Pericardium fibroblast (primary cell): ENCODE results near the gene NRL. TPM values are rescaled to one million over a fixed set of nuclear protein-coding genes. Genes with fewer than 3 reads are reported as not detected.

Experiments
- total RNA-seq: library from RNA; depleted of rRNA; stranded (reverse); fragments of >200 nt; gene quantifications from 2 replicates; pipeline ENCODE4 v1.2.3, GENCODE V29; 2015

The NRL gene
- total RNA-seq: 0.12 and 3.7 TPM in 2 replicates

GRCh38 chr14:24114532-24115421 is at the start of gene NRL, which contains the start of gene DCAF11:
TSS of gene NRL (minus strand) at chr14:24114949. CDS start at chr14:24082848, 32,101 bp downstream.
TSS of gene DCAF11 (plus strand) at chr14:24114777. CDS start at chr14:24115595, 818 bp downstream.

DNA sequence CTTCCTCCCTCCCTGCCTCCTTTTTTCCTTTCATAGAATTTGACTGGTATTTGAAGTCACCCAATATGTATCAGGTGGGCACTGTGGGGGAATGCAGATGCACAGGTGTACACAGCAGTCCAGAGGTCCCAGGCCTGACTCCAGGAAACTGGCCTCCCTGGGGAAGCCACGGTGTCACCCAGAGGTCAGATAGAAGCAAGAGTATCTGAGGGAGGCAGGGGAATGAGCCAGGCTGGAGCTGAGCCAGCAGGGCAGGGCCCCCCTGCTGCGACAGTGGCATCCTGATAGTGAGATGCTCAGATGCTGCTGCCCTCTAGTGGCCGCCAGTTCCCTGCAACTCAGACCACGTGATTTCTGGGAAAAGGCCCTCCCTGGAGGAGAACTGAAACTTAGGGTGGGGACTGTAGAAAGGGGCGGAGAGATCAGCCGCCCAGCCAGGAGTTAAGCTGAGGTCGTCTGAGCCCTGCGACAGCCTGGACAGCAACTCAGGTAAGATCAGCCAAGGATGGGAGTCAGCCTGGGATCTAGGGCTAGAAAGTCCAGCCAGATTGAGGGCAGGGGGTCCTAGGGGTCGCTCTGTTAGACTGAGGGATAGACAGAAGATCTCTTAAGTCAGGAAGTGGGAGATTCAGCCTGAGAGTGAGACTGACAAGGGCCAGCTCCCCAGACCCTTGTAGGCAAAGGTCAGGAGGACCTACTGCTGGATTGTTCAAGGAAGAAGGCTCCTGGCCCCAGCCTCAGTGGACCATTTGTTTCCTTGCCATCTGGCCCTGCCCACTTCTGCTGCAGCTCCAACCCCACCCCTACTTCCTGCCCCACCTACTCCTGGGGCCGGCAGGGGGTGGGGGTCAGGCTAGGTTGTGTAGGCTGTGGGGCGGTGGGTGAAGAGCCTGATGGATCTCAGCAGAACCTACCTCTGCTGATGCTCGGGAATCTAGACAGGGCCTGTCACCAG is 46.4 kb upstream of the NRL start, which contains the start of gene IRF9:
Gene IRF9 (plus strand): TSS at position 416 of the 955 bp plus-strand sequence. CDS start 880 bp downstream, outside the sequence.

GRCh38 chr14:24146978-24147760 is 32.4 kb upstream of the NRL start, which contains the start of gene RNF31:
TSS of gene RNF31 (plus strand) at chr14:24147498. CDS start at chr14:24147699, 201 bp downstream.

DNA sequence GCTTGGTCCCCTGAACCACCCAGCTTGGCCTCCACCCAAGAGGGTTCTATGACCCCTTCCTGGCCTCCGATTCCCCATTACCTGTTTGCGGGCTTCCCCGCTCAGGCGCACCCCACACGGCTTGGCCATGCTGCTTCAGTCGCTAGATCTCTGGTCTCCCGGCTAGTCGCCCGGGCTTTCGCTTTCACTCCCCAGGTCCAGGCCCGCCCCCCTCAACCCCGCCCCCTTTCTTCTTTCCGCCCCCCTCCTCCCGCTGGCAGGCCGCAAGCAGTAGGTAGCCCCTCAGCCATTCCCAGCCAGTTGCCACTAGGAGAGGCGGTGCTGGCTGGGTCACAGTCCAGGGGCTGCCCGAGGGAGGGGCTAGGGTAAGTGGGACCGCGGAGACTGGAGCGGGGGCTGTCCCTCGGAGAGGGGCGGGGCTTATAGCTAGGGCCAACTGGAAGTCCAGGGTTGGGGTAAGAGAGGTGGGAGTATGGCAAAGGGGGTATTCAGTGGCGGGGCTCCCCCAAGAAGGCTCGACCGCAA is 31.8 kb upstream of the NRL start, which contains the start of gene PSME2:
Gene PSME2 (minus strand): TSS at position 158 of the 525 bp plus-strand sequence. CDS start 29 bp downstream, at position 129.

DNA sequence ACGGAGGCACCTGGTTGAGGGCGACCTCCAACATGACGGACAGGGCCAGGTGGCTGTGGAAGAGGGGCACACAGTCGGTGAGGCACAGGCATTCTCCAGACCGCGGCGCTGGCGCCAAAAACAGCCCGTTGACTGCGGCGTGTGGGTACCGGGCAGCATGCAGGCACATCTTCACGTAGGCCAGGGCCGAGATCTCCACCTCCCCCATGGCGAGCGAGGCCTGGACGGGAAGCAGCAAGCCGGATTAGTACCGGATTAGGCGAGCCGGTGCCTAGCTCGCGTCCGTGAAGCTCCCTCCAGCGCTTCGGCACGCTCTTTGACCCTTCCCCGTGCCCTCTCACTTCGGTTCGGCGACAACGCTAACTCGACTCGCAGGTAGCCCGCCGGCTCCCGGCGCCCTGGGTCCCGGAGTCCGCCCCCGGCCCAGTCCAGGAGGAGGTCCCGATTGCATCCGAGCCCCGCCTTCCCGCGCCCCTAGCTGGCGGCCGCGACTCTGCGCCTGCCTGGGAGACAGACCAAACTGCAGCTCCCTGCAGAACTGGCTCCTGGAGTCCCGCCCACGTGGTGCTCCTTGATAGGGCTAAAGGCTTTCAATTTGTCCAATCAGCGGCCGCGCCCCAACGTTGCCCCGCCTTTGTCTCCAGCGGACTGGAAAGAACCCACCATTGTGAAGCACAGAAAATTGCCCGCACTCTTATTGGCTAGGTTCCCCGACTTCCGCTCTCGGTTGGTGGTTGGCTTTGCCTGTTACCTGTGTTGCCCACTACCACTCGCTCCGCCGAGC is 26.5 kb upstream of the NRL start, which contains the start of gene EMC9:
Gene EMC9 (minus strand): TSS at position 495 of the 784 bp plus-strand sequence. CDS start 287 bp downstream, at position 208.

DNA sequence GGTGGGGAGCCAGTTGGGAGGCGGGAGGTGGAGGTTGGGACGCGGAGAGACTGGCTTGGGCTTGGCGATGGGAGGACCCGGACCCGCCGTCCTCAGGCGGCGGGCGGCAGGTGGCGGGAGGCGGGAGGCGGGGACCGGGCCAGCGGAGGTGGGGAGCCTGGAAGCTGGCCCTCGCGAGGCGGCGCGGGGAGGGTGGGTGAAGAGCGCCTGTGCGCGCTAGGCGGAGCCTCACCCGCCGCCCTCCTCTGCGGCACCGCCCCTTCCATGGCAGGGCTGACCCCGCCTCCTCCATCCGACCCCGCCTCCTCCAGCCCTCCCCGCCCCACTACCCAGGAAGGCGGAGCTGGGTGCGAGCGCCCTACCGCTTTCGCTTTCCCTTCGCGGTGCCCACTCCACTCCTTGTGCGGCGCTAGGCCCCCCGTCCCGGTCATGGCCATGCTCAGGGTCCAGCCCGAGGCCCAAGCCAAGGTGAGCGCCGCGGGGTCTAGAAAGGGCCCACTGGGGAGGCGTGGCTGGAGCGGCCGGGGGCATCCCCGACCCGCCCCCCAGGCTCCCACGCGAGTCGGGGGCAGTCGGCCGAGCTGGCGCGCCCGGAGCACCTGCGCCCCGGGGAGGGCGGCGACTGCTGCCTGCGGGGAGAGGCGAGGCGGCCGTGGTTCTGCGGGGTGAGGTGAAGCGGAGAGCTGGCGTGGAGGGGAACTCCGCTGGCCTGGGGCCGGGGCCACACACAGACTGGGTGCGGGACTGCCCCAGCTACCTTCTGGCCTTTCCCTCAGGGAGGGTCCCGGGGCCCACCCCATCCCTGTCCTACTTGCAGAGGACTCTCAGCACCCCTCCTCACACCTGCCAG is 21.3 kb upstream of the NRL start, which contains the start of gene PSME1:
Gene PSME1 (plus strand): TSS at position 361 of the 850 bp plus-strand sequence. CDS start 69 bp downstream, at position 430.

DNA sequence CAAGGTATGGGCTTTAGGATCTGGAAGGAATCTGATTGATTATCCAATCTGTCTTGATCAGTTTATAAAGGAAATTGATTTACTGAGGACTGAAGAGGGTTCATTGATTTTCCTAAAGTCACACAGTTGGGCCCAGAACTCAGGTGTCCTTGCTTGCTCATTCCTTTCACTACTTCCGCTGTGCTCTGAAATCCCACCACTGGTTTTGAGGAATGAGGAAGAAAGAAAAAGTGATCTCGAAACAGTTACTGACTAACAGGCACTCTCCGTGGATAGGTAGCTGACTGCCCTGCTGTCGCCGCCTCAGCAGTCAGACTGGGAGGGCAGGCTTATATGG is 15.6 kb upstream of the NRL start, which contains the start of gene FITM1:
Gene FITM1 (plus strand): TSS at position 280 of the 337 bp plus-strand sequence. CDS start 905 bp downstream, outside the sequence.

DNA sequence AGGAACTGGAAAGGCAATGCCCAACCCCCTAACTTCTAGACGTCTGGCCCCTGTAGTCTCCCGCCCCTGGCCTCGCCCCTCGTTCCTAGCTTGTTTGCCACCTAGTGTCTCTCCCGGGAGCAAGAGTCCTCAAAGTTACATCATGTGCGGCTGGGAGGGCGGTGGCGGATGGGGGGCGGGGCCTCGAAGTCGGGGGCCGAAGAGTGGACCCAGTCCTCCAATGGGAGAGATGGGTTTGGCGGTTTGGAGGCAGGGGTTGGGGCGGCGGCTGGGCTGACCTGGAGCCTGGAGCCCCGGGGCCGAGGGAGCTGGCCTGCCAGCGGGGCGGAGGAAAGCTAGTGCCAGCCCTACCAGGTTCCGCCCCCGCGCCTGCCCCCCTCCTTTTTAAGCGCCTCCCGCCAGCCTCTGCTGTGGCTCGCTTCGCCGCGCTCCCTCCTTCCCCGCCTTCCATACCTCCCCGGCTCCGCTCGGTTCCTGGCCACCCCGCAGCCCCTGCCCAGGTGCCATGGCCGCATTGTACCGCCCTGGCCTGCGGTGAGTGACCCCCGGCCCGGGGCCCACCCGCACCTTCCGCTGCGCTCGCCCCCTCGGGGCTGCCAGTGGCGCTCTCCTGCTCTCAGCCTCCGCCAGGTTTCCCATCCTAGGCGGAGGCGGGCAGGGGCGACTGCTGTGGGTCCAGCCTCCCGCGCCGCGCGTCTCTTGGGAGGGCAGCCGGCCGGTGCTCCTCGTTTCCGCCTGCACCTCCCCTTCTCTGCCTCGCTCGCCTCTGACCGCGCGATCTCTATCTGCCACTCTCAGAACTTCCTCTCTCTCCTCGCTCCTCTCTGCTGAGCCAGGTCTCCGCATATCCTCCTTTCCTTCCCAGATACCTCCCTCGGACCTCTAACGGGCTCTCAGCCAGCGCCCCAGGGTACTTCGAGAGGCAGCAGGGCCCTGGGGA is 20.6 kb downstream of the NRL start, which contains the start of gene PCK2:
Gene PCK2 (plus strand): TSS at position 411 of the 940 bp plus-strand sequence. CDS start 95 bp downstream, at position 506.

DNA sequence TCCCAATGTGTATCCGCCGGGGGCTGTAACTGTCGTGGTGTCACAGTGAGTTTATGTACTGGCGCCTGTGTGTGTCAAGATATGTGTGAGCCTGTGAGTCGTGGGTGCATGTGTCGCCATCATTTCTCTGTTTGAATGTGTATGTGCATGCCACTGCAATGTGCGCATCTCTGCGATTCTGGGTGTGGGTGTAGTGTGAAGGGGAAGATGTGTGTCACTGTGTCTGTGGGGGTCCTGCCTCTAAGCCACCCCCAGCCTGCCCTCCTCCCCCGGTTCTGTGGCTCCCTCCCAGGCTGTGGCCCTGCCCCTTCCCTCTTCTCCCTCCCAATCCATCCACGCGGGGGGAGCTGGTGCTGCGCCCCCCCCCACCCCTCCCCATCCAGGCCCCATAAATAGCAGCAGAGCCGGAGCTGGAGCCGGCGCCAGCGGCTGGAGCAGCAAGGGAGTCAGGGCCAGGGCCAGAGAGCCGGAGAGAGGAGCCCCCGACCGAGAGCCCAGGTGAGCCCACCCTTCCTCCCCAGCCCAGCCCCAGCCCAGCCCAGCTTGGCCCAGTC is 43.5 kb downstream of the NRL start, which contains the start of gene CPNE6:
Gene CPNE6 (plus strand): TSS at position 419 of the 554 bp plus-strand sequence. CDS start 1,375 bp downstream, outside the sequence.

DNA sequence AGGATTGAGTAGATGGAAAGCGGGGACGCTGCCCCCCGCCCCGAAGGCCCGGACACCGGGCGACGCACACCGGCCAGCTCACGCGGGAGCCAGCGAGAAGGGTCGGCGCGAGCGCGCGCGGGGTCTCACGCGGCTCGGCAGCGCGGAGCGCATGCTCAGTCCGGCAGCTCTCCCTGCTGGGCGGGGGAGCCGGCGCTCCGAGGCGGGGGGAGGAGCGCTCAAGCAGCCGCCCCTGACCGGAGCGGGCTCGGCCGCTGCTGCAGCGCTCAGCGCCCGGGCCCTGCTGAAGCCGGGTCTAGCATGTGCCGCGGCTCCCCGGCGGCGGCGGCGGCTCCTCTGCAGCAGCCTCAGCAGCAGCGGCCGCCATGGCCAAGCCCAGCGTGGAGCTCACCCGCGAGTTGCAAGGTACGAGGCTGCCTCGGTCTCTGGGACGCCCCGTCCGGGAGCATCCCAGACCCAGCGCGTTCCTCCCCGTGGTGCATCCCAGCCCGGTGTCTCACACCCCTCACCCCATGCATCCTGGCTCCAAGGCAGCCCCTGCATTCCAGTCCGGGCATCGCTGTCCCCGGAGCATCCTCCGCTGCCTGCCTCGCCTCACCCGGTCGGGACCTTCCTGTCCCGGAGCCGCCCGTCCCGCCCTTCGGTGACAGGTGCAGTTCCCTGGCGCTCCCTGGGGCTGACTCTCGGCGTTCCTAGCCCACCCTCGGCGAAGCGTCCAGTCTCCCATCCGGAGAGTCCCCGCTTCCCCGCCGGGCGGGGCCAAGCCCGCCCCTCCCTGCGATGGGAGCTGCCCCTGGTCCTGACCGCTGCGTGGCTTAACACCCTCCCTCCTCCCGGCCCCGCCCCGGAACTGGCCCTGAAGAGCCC is 62.7 kb downstream of the NRL start, which contains the start of gene CARMIL3:
Gene CARMIL3 (plus strand): TSS at position 221 of the 867 bp plus-strand sequence. CDS start 145 bp downstream, at position 366.

Other genes with a start within 250 kb of the NRL start
- 54.4 and 60.7 TPM in 2 replicates for gene DHRS4, start 161.2 kb downstream of the NRL start, total RNA-seq
- 10.5 and 19.1 TPM in 2 replicates for gene DHRS4L2, start 126.0 kb downstream of the NRL start, total RNA-seq
- gene CARMIL3, start 62.9 kb downstream of the NRL start, total RNA-seq: 0.23 TPM in 1 of 2 replicates, not detected in the other
- gene CPNE6, start 43.4 kb downstream of the NRL start, total RNA-seq: not detected in 2 replicates
- gene PCK2, start 20.6 kb downstream of the NRL start, total RNA-seq: 29.8 TPM in 2 replicates
- 40.7 and 41.4 TPM in 2 replicates for gene DCAF11, start 172 bp downstream of the NRL start, total RNA-seq
- gene FITM1, start 15.7 kb upstream of the NRL start, total RNA-seq: 0.09 TPM in 1 of 2 replicates, not detected in the other
- 155 and 162 TPM in 2 replicates for gene PSME1, start 21.2 kb upstream of the NRL start, total RNA-seq
- 10.2 and 11.3 TPM in 2 replicates for gene EMC9, start 26.6 kb upstream of the NRL start, total RNA-seq
- 48.4 and 65.5 TPM in 2 replicates for gene PSME2, start 31.7 kb upstream of the NRL start, total RNA-seq
- 44.8 and 49.7 TPM in 2 replicates for gene RNF31, start 32.5 kb upstream of the NRL start, total RNA-seq
- 26.7 and 48.1 TPM in 2 replicates for gene IRF9, start 46.3 kb upstream of the NRL start, total RNA-seq
- 15.1 and 18.4 TPM in 2 replicates for gene REC8, start 57.1 kb upstream of the NRL start, total RNA-seq
- 23.9 and 28.9 TPM in 2 replicates for gene IPO4, start 73.9 kb upstream of the NRL start, total RNA-seq
- gene TM9SF1, start 80.5 kb upstream of the NRL start, total RNA-seq: 54.7 and 58.8 TPM in 2 replicates
- gene TSSK4, start 90.7 kb upstream of the NRL start, total RNA-seq: not detected in 2 replicates
- gene CHMP4A, start 98.5 kb upstream of the NRL start, total RNA-seq: 30.9 and 31.7 TPM in 2 replicates
- 16.2 and 17.8 TPM in 2 replicates for gene MDP1, start 101.1 kb upstream of the NRL start, total RNA-seq
- 140 and 180 TPM in 2 replicates for gene NEDD8, start 117.4 kb upstream of the NRL start, total RNA-seq
- 30.3 and 55.7 TPM in 2 replicates for gene GMPR2, start 118.0 kb upstream of the NRL start, total RNA-seq
- gene TINF2, start 127.7 kb upstream of the NRL start, total RNA-seq: 48.6 and 58.6 TPM in 2 replicates
- gene TGM1, start 148.2 kb upstream of the NRL start, total RNA-seq: 1.0 and 7.9 TPM in 2 replicates
- 23.0 and 27.1 TPM in 2 replicates for gene RABGGTA, start 156.6 kb upstream of the NRL start, total RNA-seq
- 6.9 and 26.3 TPM in 2 replicates for gene DHRS1, start 184.8 kb upstream of the NRL start, total RNA-seq
- gene NOP9, start 184.9 kb upstream of the NRL start, total RNA-seq: 10.9 and 11.0 TPM in 2 replicates
- gene CIDEB, start 193.0 kb upstream of the NRL start, total RNA-seq: 1.0 and 1.2 TPM in 2 replicates
- gene LTB4R2, start 195.2 kb upstream of the NRL start, total RNA-seq: 1.5 and 6.7 TPM in 2 replicates
- gene LTB4R, start 196.6 kb upstream of the NRL start, total RNA-seq: 2.1 and 4.5 TPM in 2 replicates
- gene ADCY4, start 220.1 kb upstream of the NRL start, total RNA-seq: 0.26 and 2.1 TPM in 2 replicates
- gene RIPK3, start 225.0 kb upstream of the NRL start, total RNA-seq: 0.35 and 0.51 TPM in 2 replicates